K562 (cell line): Measurements from ENCODE around the gene IL24.

Experiments used
- BMI1 ChIP-seq: fragments of 150-350 bp; IDR thresholded peaks from 2 replicates; pipeline ENCODE4 v1.6.1; 2014; ENCODE audit warnings: low read length
- BRCA1 ChIP-seq, 2 experiments: fragments of 450-650 bp in 1 of 2; sonication (generic) in 1 of 2; formaldehyde crosslinking in 1 of 2; IDR thresholded peaks; 2 replicates each; pipeline versions ENCODE4 v1.5.0 to v1.6.1; 2017 to 2020; ENCODE audit warnings: mild to moderate bottlenecking in 1 of 2, missing genetic modification reagents in 1 of 2
- ILK ChIP-seq: fragments of 450-650 bp; IDR thresholded peaks from 2 replicates; pipeline ENCODE4 v1.6.1; 2016; ENCODE audit warnings: missing genetic modification characterization, low read depth, mild to moderate bottlenecking, missing compliant biosample characterization, moderate library complexity, borderline replicate concordance
- KDM1A ChIP-seq, 2 experiments: fragments of 450-650 bp; IDR thresholded peaks; 2 replicates each; pipeline ENCODE4 v1.6.1; 2016; ENCODE audit warnings: mild to moderate bottlenecking in 2 of 2
- MEIS2 ChIP-seq: fragments of 450-650 bp; IDR thresholded peaks from 2 replicates; pipeline ENCODE4 v1.6.1; 2014; ENCODE audit warnings: mild to moderate bottlenecking; ENCODE audit not compliant: partially characterized antibody
- NCOA1 ChIP-seq: fragments of 450-650 bp; IDR thresholded peaks from 2 replicates; pipeline ENCODE4 v1.6.1; 2016; ENCODE audit warnings: low read depth
- POLR2AphosphoS5 ChIP-seq: IDR thresholded peaks from 2 replicates; pipeline ENCODE4 v1.6.1; 2011; ENCODE audit warnings: mild to moderate bottlenecking, low read depth, low read length, moderate library complexity; ENCODE audit not compliant: control insufficient read depth, insufficient read depth
- TARDBP ChIP-seq: fragments of 450-650 bp; IDR thresholded peaks from 2 replicates; pipeline ENCODE4 v1.6.1; 2016
- ZBTB17 ChIP-seq: fragments of 450-650 bp; formaldehyde crosslinking; IDR thresholded peaks from 2 replicates; pipeline ENCODE4 v1.4.0; 2020; ENCODE audit warnings: mild to moderate bottlenecking

DNA sequence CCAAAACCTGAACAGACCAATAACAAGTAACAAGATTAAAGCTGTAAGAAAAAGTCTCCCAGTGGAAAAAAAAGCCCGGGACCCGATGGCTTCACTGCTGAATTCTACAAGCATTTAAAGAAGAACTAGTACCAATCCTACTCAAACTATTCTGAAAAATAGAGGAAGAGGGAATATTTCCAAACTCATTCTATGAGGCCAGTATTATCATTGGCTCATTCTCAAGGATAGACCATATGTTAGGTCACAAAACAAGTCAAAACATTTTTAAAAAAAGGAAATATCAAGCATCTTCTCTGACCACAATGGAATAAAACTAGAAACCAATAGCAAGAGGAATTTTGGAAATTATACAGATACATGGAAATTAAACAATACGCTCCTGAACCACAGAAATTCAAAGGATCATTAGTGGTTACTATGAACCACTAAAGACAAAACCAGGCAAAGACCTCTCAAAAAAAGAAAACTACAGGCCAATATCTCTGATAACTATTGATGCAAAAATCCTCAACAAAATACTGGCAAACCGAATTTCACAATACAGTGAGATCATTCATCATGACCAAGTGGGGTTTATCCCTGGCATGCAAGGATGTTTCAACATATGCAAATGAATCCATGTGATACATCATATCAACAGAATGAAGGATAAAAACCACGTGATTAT lies 45.8 kb upstream of the IL24 start:
- no peak for TF ChIP-seq KDM1A (IDR thresholded peaks at IDR 0.05)
- TF ChIP-seq MEIS2, result no peak
- TF ChIP-seq BRCA1 (IDR thresholded peaks at IDR 0.05), result no peak
- TF ChIP-seq BRCA1 (CRISPR knock-in tag; IDR thresholded peaks at IDR 0.05), result no peak
- TF ChIP-seq POLR2AphosphoS5, result no peak
- no peak for TF ChIP-seq ZBTB17 (CRISPR knock-in tag)
- TF ChIP-seq ILK (tag), result no peak
- no peak for TF ChIP-seq NCOA1
- no peak for TF ChIP-seq BMI1
- TF ChIP-seq TARDBP, result no peak
